ENCODE data around the gene NHLRC1. TPM values are rescaled to one million over a fixed set of nuclear protein-coding genes. Genes with fewer than 3 reads are reported as not detected.

The NHLRC1 gene
- total and polyA plus RNA-seq, 2 of the 8 experiments (the other 6 are each of a cell fraction or from before 2014, with no cell fraction given), result 0.57 to 0.58 TPM

DNA sequence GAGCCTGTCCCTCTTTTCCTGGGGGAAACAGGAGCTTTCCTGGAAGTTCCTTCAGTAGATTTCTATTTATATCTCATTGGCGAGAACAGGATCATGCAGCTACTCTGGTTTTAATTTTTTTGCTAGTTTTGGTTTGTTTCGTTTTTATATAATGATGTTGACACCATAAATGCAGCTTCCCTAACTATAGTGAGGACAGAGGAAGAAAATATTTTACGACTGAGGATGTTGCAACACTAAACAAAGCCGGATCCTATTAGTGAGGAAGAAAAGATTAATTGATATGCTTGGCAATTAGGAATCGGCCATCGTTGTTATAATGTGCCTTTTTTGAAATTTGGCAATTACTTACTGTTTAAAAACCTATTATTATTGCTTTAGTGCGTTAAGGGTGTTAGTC lies 49.4 kb upstream of the NHLRC1 start:
- ChIA-PET POLR2A (ENCODE audit: partially characterized antibody) (interaction anchor here (0.7 to 1.1 kb wide), 2 partner anchors 11 to 21 kb away, joined by 3 to 4 read pairs; no protein-coding TSS in a partner anchor), CTCF (ENCODE audit: partially characterized antibody) (interaction anchor here (1.3 kb wide), 1 partner anchor 8 kb away, joined by 4 read pairs; no protein-coding TSS in a partner anchor)
- no peak overlapping the region for H2BK15ac ChIP-seq (ENCODE audit: low read length)
- no peak overlapping the region for H4K5ac ChIP-seq (ENCODE audit: insufficient read length, low read depth, low read length)
- H2BK5ac ChIP-seq (ENCODE audit: low read depth, low read length), result no peak overlapping the region
- no peaks in the 10 kb centered on the region for H3K79me2 ChIP-seq (ENCODE audit: control insufficient read depth in 1 of 2, insufficient read depth in 2 of 2, low read length in 2 of 2)
- H3K56ac ChIP-seq (replicated peaks; ENCODE audit: insufficient read length, low read depth, low read length), result no peak overlapping the region
- no peak overlapping the region for H2BK20ac ChIP-seq (ENCODE audit: low read length)
- no peak overlapping the region for H3K4me3 ChIP-seq (ENCODE audit: extremely low read depth in 1 of 4, insufficient read depth in 2 of 4, low read depth in 3 of 4, low read length in 4 of 4)
- H4K8ac ChIP-seq (ENCODE audit: extremely low read depth, insufficient read depth, low read length), result no peak overlapping the region
- H3K79me1 ChIP-seq (ENCODE audit: low read depth, low read length), result no peaks in the 10 kb centered on the region
- H2AK5ac ChIP-seq (ENCODE audit: low read depth, low read length), result no peak overlapping the region
- H2AFZ ChIP-seq (ENCODE audit: low read length), result no peak overlapping the region
- no peak overlapping the region for H3K14ac ChIP-seq (ENCODE audit: insufficient read length)
- TF ChIP-seq POU5F1 (IDR thresholded peaks at IDR 0.05; ENCODE audit: low read depth, low read length), result no peak
- H3K23ac ChIP-seq (ENCODE audit: insufficient read length), result no peak overlapping the region
- no peaks in the 10 kb centered on the region for H3K4me1 ChIP-seq (replicated peaks in 1 of 4; ENCODE audit: control insufficient read depth in 3 of 4, insufficient read depth in 4 of 4, low read length in 3 of 4)
- no peak overlapping the region for H4K91ac ChIP-seq (replicated peaks; ENCODE audit: insufficient read length, low read length)
- WGBS, 2 experiments (ENCODE audit: extremely low coverage in 1 of 2, insufficient coverage in 1 of 2, insufficient read length in 1 of 2, insufficient replicate concordance in 2 of 2, low coverage in 1 of 2, low lambda C conversion rate in 2 of 2, missing lambda C conversion rate in 1 of 2), result 93% methylated on average over 7 of the region's 7 CpGs; no CpG with 5 or more reads in 1 of the 2 experiments
- H3K36me3 ChIP-seq (ENCODE audit: control insufficient read depth in 2 of 4, insufficient read depth in 4 of 4, low read length in 3 of 4), result peaks cover 0 to 18% (median 8%) of the 10 kb centered on the region in 4 experiments; a peak in 3 of 8 replicates
- H3K23me2 ChIP-seq (ENCODE audit: low read depth, low read length), result no peaks in the 10 kb centered on the region
- H2BK12ac ChIP-seq (ENCODE audit: low read depth, low read length), result no peak overlapping the region
- peaks cover 0 to 7% of the 10 kb centered on the region in 2 experiments; a peak in 2 of 4 replicates for H3K9me3 ChIP-seq (ENCODE audit: insufficient read depth in 2 of 2, low read depth in 1 of 2, low read length in 1 of 2)
- no peak overlapping the region for H2BK120ac ChIP-seq (replicated peaks; ENCODE audit: low read depth, low read length)
- no peak for DNase-seq (ENCODE audit: low read depth in 1 of 2, low spot score in 2 of 2)
- FAIRE-seq, result no peak
- no peak overlapping the region for H3K4me2 ChIP-seq (ENCODE audit: insufficient read depth in 1 of 2, low read depth in 2 of 2, low read length in 2 of 2)
- H3K4ac ChIP-seq (replicated peaks; ENCODE audit: insufficient read length, low read depth, low read length), result no peak overlapping the region
- H3K9ac ChIP-seq (replicated peaks in 1 of 4; ENCODE audit: extremely low read depth in 1 of 4, low read depth in 3 of 4, low read length in 3 of 4), result no peak overlapping the region
- H4K20me1 ChIP-seq (replicated peaks in 1 of 2; ENCODE audit: control insufficient read depth in 1 of 2, insufficient read depth in 2 of 2, low read length in 2 of 2), result no peaks in the 10 kb centered on the region
- H3K27me3 ChIP-seq (replicated peaks in 1 of 4; ENCODE audit: control insufficient read depth in 3 of 4, extremely low read depth in 1 of 4, insufficient read depth in 3 of 4, low read length in 3 of 4), result no peaks in the 10 kb centered on the region
- H3K18ac ChIP-seq (ENCODE audit: extremely low read depth, low read length), result no peak overlapping the region
- no peak overlapping the region for H3K27ac ChIP-seq (ENCODE audit: low read depth, low read length)
